Measurements from ENCODE around the gene WNT7B. TPM values are rescaled to one million over a fixed set of nuclear protein-coding genes. Genes with fewer than 3 reads are reported as not detected.

WNT7B gene
- polyA plus RNA-seq, 1 of the 3 experiments (the other 2 are of a cell fraction): 0.13 TPM

DNA sequence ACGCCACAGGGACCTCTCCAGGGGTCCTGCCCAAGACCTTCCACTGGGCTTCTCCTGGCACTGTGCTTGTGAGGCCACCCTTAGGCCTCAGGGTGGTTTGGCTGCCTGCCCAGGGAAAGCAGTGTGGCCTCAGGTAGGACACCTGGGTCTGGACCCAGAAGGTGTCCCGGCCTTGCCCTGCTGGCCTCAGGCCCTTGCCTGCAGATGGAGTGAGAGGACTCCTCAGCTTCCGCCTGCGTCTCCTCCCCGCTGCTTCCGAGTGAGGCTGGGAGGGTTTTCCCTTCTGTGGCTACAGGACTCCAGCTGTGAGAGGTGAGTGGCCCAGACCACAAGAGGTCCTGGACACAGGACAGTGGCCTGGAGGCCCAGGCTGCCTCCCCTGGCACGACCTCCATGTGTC, 60.4 kb downstream of the WNT7B start:
- no peak overlapping the region for H3K27ac ChIP-seq (ENCODE audit: low read depth in 2 of 2, low read length in 1 of 2)

More for the DNA sequence above, 60.4 kb downstream of the WNT7B start:
- Histone ChIP-seq H3K4me2 (no peak overlapping the region), H4K20me1 (ENCODE audit: insufficient read depth) (no peaks in the 10 kb centered on the region), H3K36me3 (replicated peaks in 1 of 2; ENCODE audit: control insufficient read depth in 1 of 2, insufficient read depth in 2 of 2, low read length in 1 of 2) (no peaks in the 10 kb centered on the region), H2AFZ (ENCODE audit: low read depth) (no peak overlapping the region), H3K4me1 (ENCODE audit: control insufficient read depth in 1 of 2, insufficient read depth in 2 of 2, low read depth in 1 of 2, low read length in 1 of 2) (no peaks in the 10 kb centered on the region), H3K79me2 (ENCODE audit: insufficient read depth) (no peaks in the 10 kb centered on the region), H3F3A (replicated peaks; ENCODE audit: insufficient read depth) (no peaks in the 10 kb centered on the region), H3K4me3 (ENCODE audit: low read depth in 2 of 2, low read length in 1 of 2) (no peak overlapping the region), H3K9me3 (no peaks in the 10 kb centered on the region), H3K9ac (no peak overlapping the region), H3K9me2 (no peaks in the 10 kb centered on the region), H3K27me3 (ENCODE audit: insufficient read depth) (no peaks in the 10 kb centered on the region)
- POLR2A ChIA-PET: no interaction called here
- DNase-seq: no peak
- TF ChIP-seq, protein P1, sequence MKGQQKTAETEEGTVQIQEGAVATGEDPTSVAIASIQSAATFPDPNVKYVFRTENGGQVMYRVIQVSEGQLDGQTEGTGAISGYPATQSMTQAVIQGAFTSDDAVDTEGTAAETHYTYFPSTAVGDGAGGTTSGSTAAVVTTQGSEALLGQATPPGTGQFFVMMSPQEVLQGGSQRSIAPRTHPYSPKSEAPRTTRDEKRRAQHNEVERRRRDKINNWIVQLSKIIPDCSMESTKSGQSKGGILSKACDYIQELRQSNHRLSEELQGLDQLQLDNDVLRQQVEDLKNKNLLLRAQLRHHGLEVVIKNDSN (IDR thresholded peaks at IDR 0.05; ENCODE audit: borderline replicate concordance, low read depth): no peak
- TF ChIP-seq SIN3A (IDR thresholded peaks at IDR 0.05; ENCODE audit: borderline replicate concordance, low read depth, low read length) (no peak), GABPA (IDR thresholded peaks at IDR 0.05; ENCODE audit: low read depth) (no peak), TEAD4 (IDR thresholded peaks at IDR 0.05; ENCODE audit: borderline replicate concordance, insufficient read depth) (no peak), FOXM1 (IDR thresholded peaks at IDR 0.05; ENCODE audit: low read depth) (no peak), CHD2 (IDR thresholded peaks at IDR 0.05; ENCODE audit: low read length, partially characterized antibody) (no peak), MEF2A (IDR thresholded peaks at IDR 0.05; ENCODE audit: borderline replicate concordance, low read depth) (no peak), TCF12 (IDR thresholded peaks at IDR 0.05) (no peak), JUND (IDR thresholded peaks at IDR 0.05) (no peak), RFX5 (IDR thresholded peaks at IDR 0.05; ENCODE audit: low read length) (no peak), RAD21 (IDR thresholded peaks at IDR 0.05; ENCODE audit: low read length) (no peak)
- TF ChIP-seq, protein P2, sequence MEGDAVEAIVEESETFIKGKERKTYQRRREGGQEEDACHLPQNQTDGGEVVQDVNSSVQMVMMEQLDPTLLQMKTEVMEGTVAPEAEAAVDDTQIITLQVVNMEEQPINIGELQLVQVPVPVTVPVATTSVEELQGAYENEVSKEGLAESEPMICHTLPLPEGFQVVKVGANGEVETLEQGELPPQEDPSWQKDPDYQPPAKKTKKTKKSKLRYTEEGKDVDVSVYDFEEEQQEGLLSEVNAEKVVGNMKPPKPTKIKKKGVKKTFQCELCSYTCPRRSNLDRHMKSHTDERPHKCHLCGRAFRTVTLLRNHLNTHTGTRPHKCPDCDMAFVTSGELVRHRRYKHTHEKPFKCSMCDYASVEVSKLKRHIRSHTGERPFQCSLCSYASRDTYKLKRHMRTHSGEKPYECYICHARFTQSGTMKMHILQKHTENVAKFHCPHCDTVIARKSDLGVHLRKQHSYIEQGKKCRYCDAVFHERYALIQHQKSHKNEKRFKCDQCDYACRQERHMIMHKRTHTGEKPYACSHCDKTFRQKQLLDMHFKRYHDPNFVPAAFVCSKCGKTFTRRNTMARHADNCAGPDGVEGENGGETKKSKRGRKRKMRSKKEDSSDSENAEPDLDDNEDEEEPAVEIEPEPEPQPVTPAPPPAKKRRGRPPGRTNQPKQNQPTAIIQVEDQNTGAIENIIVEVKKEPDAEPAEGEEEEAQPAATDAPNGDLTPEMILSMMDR (IDR thresholded peaks at IDR 0.05): no peak
- TF ChIP-seq, protein P3, sequence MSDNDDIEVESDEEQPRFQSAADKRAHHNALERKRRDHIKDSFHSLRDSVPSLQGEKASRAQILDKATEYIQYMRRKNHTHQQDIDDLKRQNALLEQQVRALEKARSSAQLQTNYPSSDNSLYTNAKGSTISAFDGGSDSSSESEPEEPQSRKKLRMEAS (IDR thresholded peaks at IDR 0.05; ENCODE audit: low read depth): no peak
- TF ChIP-seq, protein P4, sequence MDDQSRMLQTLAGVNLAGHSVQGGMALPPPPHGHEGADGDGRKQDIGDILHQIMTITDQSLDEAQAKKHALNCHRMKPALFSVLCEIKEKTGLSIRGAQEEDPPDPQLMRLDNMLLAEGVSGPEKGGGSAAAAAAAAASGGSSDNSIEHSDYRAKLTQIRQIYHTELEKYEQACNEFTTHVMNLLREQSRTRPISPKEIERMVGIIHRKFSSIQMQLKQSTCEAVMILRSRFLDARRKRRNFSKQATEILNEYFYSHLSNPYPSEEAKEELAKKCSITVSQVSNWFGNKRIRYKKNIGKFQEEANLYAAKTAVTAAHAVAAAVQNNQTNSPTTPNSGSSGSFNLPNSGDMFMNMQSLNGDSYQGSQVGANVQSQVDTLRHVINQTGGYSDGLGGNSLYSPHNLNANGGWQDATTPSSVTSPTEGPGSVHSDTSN (IDR thresholded peaks at IDR 0.05): no peak
- TF ChIP-seq, protein P5, sequence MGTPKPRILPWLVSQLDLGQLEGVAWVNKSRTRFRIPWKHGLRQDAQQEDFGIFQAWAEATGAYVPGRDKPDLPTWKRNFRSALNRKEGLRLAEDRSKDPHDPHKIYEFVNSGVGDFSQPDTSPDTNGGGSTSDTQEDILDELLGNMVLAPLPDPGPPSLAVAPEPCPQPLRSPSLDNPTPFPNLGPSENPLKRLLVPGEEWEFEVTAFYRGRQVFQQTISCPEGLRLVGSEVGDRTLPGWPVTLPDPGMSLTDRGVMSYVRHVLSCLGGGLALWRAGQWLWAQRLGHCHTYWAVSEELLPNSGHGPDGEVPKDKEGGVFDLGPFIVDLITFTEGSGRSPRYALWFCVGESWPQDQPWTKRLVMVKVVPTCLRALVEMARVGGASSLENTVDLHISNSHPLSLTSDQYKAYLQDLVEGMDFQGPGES (IDR thresholded peaks at IDR 0.05; ENCODE audit: low read depth, low read length): no peak
- WGBS (ENCODE audit: low lambda C conversion rate): 65% methylated on average over 4 of the region's 7 CpGs
- CTCF ChIA-PET: no interaction called here
